GM18499 (cell line): ENCODE results near the gene ICOSLG.
"Not testable (repeated sequence)": the region's sequence is repeated elsewhere in the genome, so short reads cannot be mapped to it uniquely, and the experiment has no call there.

Experiments
- ATAC-seq: cut with Tn5 transposase; IDR thresholded peaks from one replicate; pipeline ENCODE4 v1.9.1; 2021; ENCODE audit warnings: moderate number of reproducible peaks; ENCODE audit not compliant: insufficient read depth, unreplicated experiment

Gene ICOSLG

GRCh38 chr21:44228109-44228508 is 12.6 kb downstream of the ICOSLG start:
- ATAC-seq = not testable (repeated sequence)

DNA sequence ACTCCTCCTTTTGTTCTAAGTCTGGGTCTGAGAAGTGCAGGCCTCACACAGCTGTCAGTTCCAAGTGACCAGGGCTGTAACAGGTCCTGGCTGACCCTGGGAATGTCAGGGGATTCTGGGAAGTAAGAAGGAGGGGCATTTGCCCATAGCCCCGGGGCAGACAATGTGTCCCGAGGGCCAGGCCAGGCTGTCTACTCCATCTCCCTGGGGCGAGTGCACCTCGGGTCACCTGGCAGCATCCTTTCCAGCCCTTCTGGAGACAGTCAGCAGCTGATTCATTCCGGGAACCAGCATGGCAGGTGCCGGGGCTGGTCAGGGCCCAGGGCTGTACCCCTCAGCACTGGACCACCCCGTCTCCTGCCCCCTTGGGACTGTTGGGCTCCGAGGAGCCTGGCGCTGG is 13.1 kb downstream of the ICOSLG start:
- not testable (repeated sequence) for ATAC-seq

DNA sequence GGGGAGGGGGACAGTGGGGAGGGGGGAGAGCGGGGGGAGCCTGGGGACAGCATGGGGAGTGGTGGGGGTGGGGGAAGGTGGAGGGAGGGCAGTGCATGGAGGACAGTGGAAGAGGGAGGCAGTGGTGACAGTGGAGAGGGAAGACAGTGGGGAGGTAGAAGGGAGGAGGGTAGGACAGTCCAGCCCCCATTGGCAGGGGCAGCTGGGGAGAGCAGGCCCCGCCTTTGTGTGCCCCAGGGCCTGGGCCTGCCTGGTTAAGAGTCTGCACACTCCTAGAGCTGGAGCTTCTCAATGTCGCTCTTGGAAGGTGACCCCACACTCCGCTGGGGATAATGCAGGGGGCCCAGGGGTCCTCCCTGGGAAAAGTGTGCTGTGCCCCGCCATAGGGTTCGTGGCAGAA is 15.1 kb downstream of the ICOSLG start:
- ATAC-seq = not testable (repeated sequence)

DNA sequence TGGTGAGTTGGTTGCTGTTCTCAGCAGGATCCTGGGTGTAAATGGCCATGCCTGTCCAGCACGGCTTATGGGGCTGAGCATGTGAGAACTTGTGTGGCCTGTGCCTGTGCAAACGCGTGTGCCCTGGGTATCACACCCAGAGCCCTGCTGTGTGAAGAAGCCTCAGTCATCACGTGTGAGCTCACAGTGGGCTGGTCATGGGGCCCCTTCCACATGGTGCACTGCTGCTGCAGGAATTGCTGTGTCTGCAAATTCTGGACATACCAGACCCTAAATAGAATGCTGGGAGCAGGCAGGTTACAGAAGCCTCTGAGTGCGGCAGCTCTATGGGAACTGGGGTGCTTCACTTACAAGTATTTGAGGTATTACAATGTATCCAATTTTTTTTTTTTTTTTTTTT is 17.4 kb downstream of the ICOSLG start:
- ATAC-seq = not testable (repeated sequence)

DNA sequence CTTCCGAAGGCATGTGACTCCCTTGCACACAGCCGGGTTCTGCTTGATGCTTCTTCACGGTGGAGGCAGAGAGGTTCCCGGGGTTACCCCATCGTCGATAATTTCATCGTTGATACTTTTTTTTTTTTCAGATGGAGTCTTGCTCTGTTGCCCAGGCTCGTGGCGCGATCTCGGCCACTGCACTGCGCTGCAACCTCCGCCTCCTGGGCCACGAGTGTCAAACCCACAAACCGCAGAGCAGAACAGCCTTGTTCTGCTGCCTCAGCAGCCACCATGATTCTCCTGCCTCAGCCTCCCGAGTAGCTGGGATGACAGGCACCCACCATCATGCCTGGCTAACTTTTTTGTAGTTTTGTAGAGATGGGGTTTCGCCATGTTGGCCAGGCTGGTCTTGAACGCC is 20.1 kb downstream of the ICOSLG start:
- not testable (repeated sequence) for ATAC-seq

GRCh38 chr21:44218461-44218860 is 22.3 kb downstream of the ICOSLG start:
- not testable (repeated sequence) for ATAC-seq

- not testable (repeated sequence) for ATAC-seq
Observed at GRCh38 chr21:44211978-44212377, 28.8 kb downstream of the ICOSLG start.

- not testable (repeated sequence) for ATAC-seq
Observed at GRCh38 chr21:44211574-44211973, 29.2 kb downstream of the ICOSLG start.

DNA sequence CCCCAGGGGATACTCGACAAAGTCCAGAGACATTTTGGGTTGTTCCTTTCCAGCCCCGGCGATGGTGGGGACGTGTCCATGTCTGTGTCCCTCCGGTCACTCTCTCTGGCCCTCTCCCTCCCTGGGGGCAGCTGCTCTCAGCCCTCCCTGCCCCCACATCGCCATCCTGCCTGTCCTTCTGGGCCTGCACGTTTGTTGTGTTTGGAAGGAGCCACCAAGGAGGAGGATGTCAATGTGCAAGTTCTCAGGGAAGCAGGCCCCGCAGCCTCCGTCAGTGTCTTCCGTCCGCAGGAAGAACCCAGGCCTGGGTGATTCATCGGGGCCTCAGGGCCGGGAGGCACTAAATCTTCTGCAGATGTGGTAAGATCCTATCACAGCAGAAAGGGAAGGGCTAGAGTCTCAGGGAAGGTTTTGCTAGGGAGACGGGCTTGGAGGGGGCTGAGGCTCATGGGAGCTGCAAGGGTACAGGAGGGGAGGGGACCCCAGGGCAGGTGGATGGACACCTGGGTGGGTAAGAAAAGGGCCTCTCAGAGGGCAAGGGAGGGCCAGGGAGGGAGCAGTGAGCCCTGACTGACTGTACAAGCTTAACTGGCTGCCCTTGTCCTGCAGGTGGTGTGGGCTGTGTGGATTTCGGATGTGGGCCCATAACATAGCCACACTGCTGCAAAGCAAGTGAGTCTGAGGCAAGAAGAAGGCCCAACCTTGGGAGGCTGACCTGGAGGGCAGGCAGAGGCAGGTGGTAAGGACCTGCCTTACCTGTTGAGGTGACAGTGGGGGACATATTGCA is 32.7 kb downstream of the ICOSLG start:
- not testable (repeated sequence) for ATAC-seq

DNA sequence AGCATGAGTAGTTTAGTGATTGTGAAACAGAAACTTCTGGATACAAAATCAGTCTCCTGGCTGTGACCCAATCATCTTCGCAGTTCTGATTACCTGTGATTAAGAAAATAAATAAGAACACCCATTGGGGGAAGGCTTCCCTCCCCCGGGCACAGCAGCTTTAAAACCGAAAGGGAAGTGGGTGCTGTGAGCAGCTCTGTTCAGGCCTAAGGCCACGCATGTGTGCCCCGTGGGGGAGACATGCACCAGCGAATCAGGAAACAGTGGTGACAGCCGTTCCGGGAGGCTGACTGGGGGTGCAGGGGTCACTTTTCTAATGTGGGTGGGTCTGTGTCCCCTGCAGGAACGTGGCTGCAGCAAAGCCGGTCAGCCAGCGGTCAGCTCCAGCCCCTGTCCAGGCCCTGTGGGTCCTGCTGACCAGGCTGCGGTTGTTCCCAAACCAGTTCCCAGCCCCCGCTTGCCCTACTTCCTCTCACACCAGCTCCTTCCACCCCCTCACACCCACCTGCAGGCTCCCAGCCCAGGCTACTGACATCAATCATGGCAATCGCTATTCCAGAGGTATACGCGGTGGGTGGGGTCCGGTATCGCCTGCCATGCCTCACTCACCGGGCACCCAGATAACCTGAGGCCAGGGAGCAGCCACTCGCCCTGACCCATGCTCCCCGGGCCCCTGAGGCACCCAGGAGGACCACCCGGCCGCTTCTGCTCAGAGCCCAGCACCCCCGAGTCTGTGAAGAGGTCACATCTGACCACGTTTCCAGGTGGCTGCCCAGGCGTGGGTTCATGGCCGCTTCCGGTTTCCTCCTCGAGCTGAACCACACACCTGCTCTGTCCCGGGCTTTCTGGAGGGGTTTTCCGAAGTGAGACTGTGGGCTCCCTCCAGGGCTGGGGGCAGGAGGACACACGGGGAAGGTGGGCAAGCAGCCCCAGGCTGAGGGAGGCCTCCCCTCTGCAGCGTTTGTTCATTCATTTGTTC is 33.8 kb downstream of the ICOSLG start:
- ATAC-seq = not testable (repeated sequence)

DNA sequence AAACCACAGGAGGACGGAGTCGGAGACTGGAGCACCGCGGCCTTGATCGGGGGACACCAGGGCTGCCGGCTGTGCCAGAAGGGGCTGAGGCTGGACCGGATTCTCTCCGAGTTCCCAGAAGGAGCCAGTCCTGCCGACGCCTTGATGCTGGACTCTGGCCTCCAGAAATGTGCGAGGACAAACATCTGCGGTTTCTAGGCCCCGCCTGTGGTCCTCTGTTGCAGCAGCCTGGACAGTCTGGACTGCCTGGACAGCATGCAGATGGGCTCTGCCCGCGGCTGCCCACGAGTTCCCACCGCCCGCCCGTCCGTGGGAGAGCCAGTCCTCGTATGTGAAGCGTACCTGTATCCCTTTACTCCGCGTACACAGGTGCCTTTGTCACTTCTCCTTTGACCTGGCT is 34.6 kb downstream of the ICOSLG start:
- ATAC-seq = not testable (repeated sequence)

- ATAC-seq = not testable (repeated sequence)
Observed at GRCh38 chr21:44202590-44203299, 38.0 kb downstream of the ICOSLG start.

- ATAC-seq = not testable (repeated sequence)
Observed at GRCh38 chr21:44199997-44200396, 40.7 kb downstream of the ICOSLG start.

- no peak for ATAC-seq
Observed at GRCh38 chr21:44199448-44199847, 41.3 kb downstream of the ICOSLG start.

- not testable (repeated sequence) for ATAC-seq
Observed at GRCh38 chr21:44197156-44197516, 43.6 kb downstream of the ICOSLG start.

DNA sequence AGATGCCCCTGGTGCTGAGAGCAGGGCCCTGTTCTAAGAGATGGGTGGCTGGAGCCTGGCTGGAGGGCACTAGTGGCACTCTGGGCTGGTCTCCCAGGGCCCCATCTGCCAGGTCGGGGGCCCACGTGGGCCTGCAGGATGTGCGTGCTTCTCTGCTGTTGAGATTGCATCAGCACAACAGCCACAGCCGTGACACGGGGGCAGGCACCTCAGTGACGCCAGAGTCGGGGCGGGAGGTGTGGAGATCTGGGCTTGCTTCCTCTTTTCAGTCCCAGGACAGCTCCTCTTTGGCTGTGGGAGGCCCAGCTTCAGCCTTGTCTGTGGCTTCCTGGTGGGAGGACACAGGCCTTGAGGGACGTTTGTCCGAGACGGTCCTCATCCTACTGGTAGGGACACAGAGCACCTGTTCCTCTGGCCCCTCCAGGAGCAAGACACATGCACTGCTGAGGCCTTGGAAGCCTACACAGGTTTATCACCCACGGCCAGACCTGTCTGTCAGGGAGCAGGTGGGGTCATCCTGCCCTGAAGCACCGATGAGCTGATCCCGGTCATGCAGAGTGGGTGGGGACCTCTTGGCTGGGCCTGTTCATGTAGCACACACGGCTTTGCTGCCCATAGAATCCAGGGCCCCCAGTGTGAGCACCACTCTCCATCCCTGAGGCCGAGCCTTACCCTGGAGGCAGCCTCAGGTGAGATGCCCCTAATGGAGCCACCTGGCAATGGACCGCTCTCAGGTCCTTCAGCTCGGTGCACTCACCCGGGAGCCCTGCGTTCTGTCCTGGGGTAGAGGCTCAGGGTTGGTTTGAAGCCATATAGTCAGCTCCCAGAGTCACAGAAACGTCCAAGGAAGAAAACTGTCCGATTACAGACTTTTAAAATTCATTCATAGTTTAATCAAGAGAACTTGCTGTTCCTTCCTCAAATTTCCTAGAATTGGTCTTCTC is 44.3 kb downstream of the ICOSLG start:
- ATAC-seq = not testable (repeated sequence)

DNA sequence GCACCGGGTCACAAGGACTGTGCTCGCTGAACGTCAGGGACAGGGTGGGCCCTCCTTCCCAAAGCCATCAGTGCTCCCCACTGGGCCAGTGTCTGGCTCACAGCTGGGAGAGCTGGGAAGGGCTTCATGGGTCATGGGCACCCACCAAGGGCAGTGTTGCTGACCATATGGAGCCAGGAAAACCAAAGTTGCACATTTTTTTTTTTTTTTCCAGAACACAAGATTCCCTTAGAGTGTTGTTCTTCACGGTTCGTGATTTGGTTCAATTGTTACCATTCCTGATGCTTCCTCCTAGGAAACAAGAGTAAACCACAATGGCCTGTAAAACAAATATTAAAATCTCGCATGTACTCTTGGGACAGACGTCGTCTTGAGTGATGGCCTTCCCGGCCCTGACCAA is 45.9 kb downstream of the ICOSLG start:
- ATAC-seq = not testable (repeated sequence)

DNA sequence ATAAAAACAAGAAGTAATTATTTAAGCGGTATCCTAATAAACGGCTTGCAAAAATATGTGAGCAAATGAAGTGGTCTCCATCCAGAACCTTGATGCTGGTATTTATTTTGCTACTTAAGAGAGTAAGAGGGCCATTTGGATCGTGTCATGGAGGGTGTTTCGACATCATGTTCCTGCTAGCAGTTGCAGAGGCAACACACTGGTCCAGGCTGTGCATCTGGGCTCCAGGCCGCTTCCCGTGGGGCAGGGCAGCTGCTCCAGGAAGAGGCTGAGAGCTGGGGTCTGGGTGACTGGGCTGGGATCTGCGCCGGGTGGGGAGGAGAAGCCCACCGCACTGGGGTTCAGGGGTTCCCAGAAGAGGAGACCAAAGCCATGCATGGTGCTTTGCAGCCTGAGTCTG is 46.3 kb downstream of the ICOSLG start:
- not testable (repeated sequence) for ATAC-seq

GRCh38 chr21:44193108-44193507 is 47.6 kb downstream of the ICOSLG start:
- not testable (repeated sequence) for ATAC-seq
